MM.1S (cell line): ENCODE results near the gene PELI3.

Experiments
- CTCF ChIP-seq: fragments of 300-600 bp; sonication (generic); IDR thresholded peaks from 2 replicates; pipeline ENCODE4 v1.5.1; 2016; ENCODE audit warnings: antibody characterized with exemption, low read length, mixed read lengths
- EZH2 ChIP-seq: fragments of 300-600 bp; sonication (generic); optimal IDR thresholded peaks from 2 replicates; pipeline ENCODE3; 2017; ENCODE audit warnings: low read depth, mild to moderate bottlenecking, antibody characterized with exemption, low read length, mixed read lengths

- no peak for TF ChIP-seq CTCF
- no peak for TF ChIP-seq EZH2
Observed at GRCh38 chr11:66454828-66455227, 11.9 kb upstream of the PELI3 start.
